Liver (tissue), 9 donors: ENCODE results near the gene AXIN1. TPM values are rescaled to one million over a fixed set of nuclear protein-coding genes. Genes with fewer than 3 reads are reported as not detected.
A peak's percentile ranks its signal among the peaks of the same experiment; 100 is the strongest.

ENCODE experiments used
- DNase-seq: peaks from one replicate; pipeline ENCODE4 v3.0.0-alpha.2; 2017; ENCODE audit warnings: low spot score
- H3K27ac ChIP-seq, 2 donors: one replicate each; pipeline ENCODE4 v1.7.0; 2013; ENCODE audit warnings: inconsistent platforms in 2 of 2, low read length in 2 of 2, control low read depth in 1 of 2, low read depth in 1 of 2, mild to moderate bottlenecking in 1 of 2
- H3K27me3 ChIP-seq, 4 donors: one replicate each; pipeline versions ENCODE4 v1.6.1 to v1.7.0; 2013; ENCODE audit warnings: low read length in 3 of 4, inconsistent platforms in 1 of 4, mild to moderate bottlenecking in 1 of 4, moderate library complexity in 1 of 4; ENCODE audit not compliant: control insufficient read depth in 4 of 4, insufficient read depth in 4 of 4
- H3K36me3 ChIP-seq, 4 donors: one replicate each; pipeline versions ENCODE4 v1.6.1 to v1.7.0; 2013; ENCODE audit warnings: low read length in 3 of 4, mild to moderate bottlenecking in 3 of 4, low read depth in 1 of 4, moderate library complexity in 1 of 4; ENCODE audit not compliant: control insufficient read depth in 4 of 4, insufficient read depth in 3 of 4
- H3K4me1 ChIP-seq, 4 donors: one replicate each; pipeline versions ENCODE4 v1.6.1 to v1.7.0; 2013; ENCODE audit warnings: low read length in 3 of 4, mild to moderate bottlenecking in 3 of 4, moderate library complexity in 1 of 4; ENCODE audit not compliant: control insufficient read depth in 4 of 4, insufficient read depth in 4 of 4
- H3K4me3 ChIP-seq, 3 donors: one replicate each; pipeline versions ENCODE4 v1.6.1 to v1.7.0; 2013; ENCODE audit warnings: low read length in 3 of 3, control low read depth in 1 of 3, low read depth in 1 of 3, mild to moderate bottlenecking in 1 of 3
- H3K9ac ChIP-seq, 2 donors: one replicate each; pipeline ENCODE4 v1.7.0; 2013; ENCODE audit warnings: low read length in 2 of 2, mild to moderate bottlenecking in 2 of 2, moderate library complexity in 2 of 2, control low read depth in 1 of 2, low read depth in 1 of 2
- H3K9me3 ChIP-seq, 4 donors: one replicate each; pipeline versions ENCODE4 v1.6.1 to v1.7.0; 2013; ENCODE audit warnings: low read length in 3 of 4; ENCODE audit not compliant: control insufficient read depth in 4 of 4
- EGR1 ChIP-seq, 2 donors: IDR thresholded peaks; 2 replicates each; pipeline ENCODE4 v1.6.1; 2016 to 2018; ENCODE audit warnings: antibody characterized with exemption in 2 of 2, low read depth in 2 of 2
- FOXA1 ChIP-seq: IDR thresholded peaks from 2 replicates; pipeline ENCODE4 v1.6.1; 2016; ENCODE audit warnings: antibody characterized with exemption
- FOXA2 ChIP-seq: IDR thresholded peaks from 2 replicates; pipeline ENCODE4 v1.6.1; 2016; ENCODE audit warnings: antibody characterized with exemption
- GABPA ChIP-seq, 2 donors: IDR thresholded peaks in 1 of 2; conservative IDR thresholded peaks in 1 of 2; 2 replicates each; pipeline ENCODE4 v1.6.1; 2016; ENCODE audit warnings: antibody characterized with exemption in 2 of 2, mild to moderate bottlenecking in 1 of 2, moderate library complexity in 1 of 2
- HNF4A ChIP-seq, 2 donors: conservative IDR thresholded peaks; 2 replicates each; pipeline ENCODE4 v1.6.1; 2016; ENCODE audit warnings: antibody characterized with exemption in 2 of 2, mild to moderate bottlenecking in 2 of 2
- HNF4G ChIP-seq: IDR thresholded peaks from 2 replicates; pipeline ENCODE4 v1.6.1; 2016; ENCODE audit warnings: antibody characterized with exemption
- JUND ChIP-seq, 2 donors: IDR thresholded peaks; 2 replicates each; pipeline ENCODE4 v1.6.1; 2016; ENCODE audit warnings: antibody characterized with exemption in 2 of 2
- NR2F2 ChIP-seq: IDR thresholded peaks from 2 replicates; pipeline ENCODE4 v1.6.1; 2016; ENCODE audit warnings: antibody characterized with exemption
- RAD21 ChIP-seq, 2 donors: IDR thresholded peaks; 2 replicates each; pipeline ENCODE4 v1.6.1; 2016; ENCODE audit warnings: antibody characterized with exemption in 2 of 2, mild to moderate bottlenecking in 2 of 2
- RXRA ChIP-seq, 2 donors: IDR thresholded peaks; 2 replicates each; pipeline ENCODE4 v1.6.1; 2017 to 2018; ENCODE audit warnings: antibody characterized with exemption in 2 of 2, mild to moderate bottlenecking in 1 of 2
- SP1 ChIP-seq: IDR thresholded peaks from 2 replicates; pipeline ENCODE4 v1.6.1; 2018; ENCODE audit warnings: antibody characterized with exemption, mild to moderate bottlenecking
- TAF1 ChIP-seq: conservative IDR thresholded peaks from 2 replicates; pipeline ENCODE4 v1.6.1; 2016; ENCODE audit warnings: antibody characterized with exemption, mild to moderate bottlenecking
- YY1 ChIP-seq: IDR thresholded peaks from 2 replicates; pipeline ENCODE4 v1.6.1; 2016; ENCODE audit warnings: antibody characterized with exemption, mild to moderate bottlenecking
- WGBS: extraction: QIAGEN DNeasy Blood & Tissue Kit; methylation state at CpG from one replicate; pipeline ENCODE4 v1.1.7; 2013; 5-methylcytosine and 5-hydroxymethylcytosine counted together
- polyA plus RNA-seq, 2 donors: library from polyadenylated mRNA; stranded (reverse) in 1 of 2; unstranded in 1 of 2; fragments of 200-250 nt in 1 of 2; fragments of >200 nt in 1 of 2; fragmentation: Nextera tagmentation in 1 of 2; extraction: Ambion mirVana in 1 of 2; gene quantifications; one replicate each; pipeline versions ENCODE4 v1.2.1 to v1.2.3, GENCODE V29; 2013 to 2015
- total RNA-seq, 2 donors: library from RNA; depleted of rRNA; stranded (reverse); fragments of >200 nt; gene quantifications; one replicate each; pipeline ENCODE4 v1.2.3, GENCODE V29; 2014
- TF ChIP-seq, protein P1 (sequence below): IDR thresholded peaks from 2 replicates; pipeline ENCODE4 v1.6.1; 2016; ENCODE audit warnings: antibody characterized with exemption
- TF ChIP-seq, protein P2 (sequence below): IDR thresholded peaks from 2 replicates; pipeline ENCODE4 v1.6.1; 2016; ENCODE audit warnings: antibody characterized with exemption
- TF ChIP-seq, protein P3 (sequence below): IDR thresholded peaks from 2 replicates; pipeline ENCODE4 v1.6.1; 2016; ENCODE audit warnings: antibody characterized with exemption
- donor health status: healthy.
- donor health status: healthy.
- donor health status: healthy.
- donor health status: healthy.
- donor health status: healthy.

AXIN1 gene
- total and polyA plus RNA-seq, 4 donors: 2.0 to 10.3 (median 7.9) TPM

DNA sequence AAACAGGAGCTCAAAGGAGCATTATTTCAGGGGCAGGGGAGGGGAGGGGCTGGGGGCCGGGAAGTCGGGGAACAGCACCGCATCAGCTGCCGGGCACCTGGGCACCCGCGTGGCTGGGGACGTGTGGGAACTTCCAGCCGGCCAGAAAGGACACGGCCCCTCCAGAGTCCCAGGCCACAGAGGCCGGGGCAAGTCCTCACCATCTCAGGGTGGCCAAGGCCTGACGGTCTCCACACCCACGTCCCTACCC is 28.2 kb upstream of the AXIN1 start:
- Histone ChIP-seq H3K9ac (peak overlapping the region; percentile 47), H3K9me3 (no peaks in the 10 kb centered on the region), H3K27me3 (no peaks in the 10 kb centered on the region), H3K4me3 (peak overlapping the region; percentile 54 to 80 (median 72)), H3K4me1 (peaks cover 0 to 26% (median 15%) of the 10 kb centered on the region in 4 donors), H3K27ac (no peak overlapping the region), H3K36me3 (peaks cover 0 to 11% (median 4%) of the 10 kb centered on the region in 4 donors)
- no peak for DNase-seq
- TF ChIP-seq, protein P1, sequence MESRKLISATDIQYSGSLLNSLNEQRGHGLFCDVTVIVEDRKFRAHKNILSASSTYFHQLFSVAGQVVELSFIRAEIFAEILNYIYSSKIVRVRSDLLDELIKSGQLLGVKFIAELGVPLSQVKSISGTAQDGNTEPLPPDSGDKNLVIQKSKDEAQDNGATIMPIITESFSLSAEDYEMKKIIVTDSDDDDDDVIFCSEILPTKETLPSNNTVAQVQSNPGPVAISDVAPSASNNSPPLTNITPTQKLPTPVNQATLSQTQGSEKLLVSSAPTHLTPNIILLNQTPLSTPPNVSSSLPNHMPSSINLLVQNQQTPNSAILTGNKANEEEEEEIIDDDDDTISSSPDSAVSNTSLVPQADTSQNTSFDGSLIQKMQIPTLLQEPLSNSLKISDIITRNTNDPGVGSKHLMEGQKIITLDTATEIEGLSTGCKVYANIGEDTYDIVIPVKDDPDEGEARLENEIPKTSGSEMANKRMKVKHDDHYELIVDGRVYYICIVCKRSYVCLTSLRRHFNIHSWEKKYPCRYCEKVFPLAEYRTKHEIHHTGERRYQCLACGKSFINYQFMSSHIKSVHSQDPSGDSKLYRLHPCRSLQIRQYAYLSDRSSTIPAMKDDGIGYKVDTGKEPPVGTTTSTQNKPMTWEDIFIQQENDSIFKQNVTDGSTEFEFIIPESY: no peak
- TF ChIP-seq SP1: no peak
- TF ChIP-seq NR2F2: no peak
- no peak for TF ChIP-seq FOXA2
- no peak for TF ChIP-seq TAF1
- no peak for TF ChIP-seq HNF4A (conservative IDR thresholded peaks at IDR 0.05)
- TF ChIP-seq, protein P2, sequence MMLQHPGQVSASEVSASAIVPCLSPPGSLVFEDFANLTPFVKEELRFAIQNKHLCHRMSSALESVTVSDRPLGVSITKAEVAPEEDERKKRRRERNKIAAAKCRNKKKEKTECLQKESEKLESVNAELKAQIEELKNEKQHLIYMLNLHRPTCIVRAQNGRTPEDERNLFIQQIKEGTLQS: no peak
- no peak for TF ChIP-seq FOXA1
- no peak for TF ChIP-seq HNF4G
- TF ChIP-seq GABPA (IDR thresholded peaks at IDR 0.05 in 1 of 2, conservative IDR thresholded peaks at IDR 0.05 in 1 of 2): no peak
- TF ChIP-seq, protein P3, sequence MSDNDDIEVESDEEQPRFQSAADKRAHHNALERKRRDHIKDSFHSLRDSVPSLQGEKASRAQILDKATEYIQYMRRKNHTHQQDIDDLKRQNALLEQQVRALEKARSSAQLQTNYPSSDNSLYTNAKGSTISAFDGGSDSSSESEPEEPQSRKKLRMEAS: no peak
- no peak for TF ChIP-seq JUND (IDR thresholded peaks at IDR 0.05)
- no peak for TF ChIP-seq EGR1 (IDR thresholded peaks at IDR 0.05; ENCODE audit: low read depth in 2 of 2)
- no peak for TF ChIP-seq RXRA (IDR thresholded peaks at IDR 0.05)
- WGBS: 15% methylated on average over 12 of the region's 12 CpGs

DNA sequence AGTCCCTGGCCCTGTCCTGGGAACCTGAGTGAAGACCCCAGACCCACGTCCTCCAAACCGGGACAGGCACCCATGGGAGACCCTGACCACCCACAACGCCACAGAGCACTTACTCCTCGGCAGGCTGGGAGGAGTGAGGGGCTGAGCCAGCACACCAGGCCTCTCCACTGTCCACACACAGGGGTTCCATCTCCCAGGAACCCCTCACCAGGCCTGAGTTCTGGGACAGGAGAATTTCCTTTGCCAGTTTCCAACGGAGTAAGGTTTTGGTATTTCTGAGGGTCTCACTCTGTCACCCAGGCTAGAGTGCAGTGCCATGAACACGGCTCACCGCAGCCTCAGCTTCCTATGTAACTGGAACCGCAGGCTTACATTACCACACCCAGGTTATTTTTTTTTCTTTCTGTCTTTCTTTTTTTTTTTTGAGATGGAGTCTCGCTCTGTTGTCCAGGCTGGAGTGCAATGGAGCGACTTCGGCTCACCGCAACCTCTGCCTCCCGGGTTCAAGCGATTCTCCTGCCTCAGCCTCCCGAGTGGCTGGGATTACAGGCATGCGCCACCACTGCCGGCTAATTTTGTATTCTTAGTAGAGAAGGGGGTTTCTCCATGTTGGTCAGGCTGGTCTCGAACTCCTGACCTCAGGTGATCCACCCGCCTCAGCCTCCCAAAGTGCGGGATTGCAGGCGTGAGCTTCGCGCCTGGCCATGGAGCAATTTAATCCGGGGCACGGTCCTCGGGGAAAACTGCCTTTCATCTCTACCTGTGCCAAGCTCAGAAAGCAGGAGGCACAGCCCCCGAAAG is 27.6 kb upstream of the AXIN1 start:
- Histone ChIP-seq H3K4me1 (peaks cover 0 to 26% (median 15%) of the 10 kb centered on the region in 4 donors), H3K36me3 (peaks cover 0 to 13% (median 5%) of the 10 kb centered on the region in 4 donors), H3K27ac (no peak overlapping the region), H3K9me3 (no peaks in the 10 kb centered on the region), H3K4me3 (peak overlapping the region in 1 of 3 donors; percentile 80), H3K9ac (no peak overlapping the region), H3K27me3 (no peaks in the 10 kb centered on the region)
- no peak for DNase-seq
- TF ChIP-seq YY1: no peak
- TF ChIP-seq, protein P3: no peak
- no peak for TF ChIP-seq GABPA (IDR thresholded peaks at IDR 0.05 in 1 of 2, conservative IDR thresholded peaks at IDR 0.05 in 1 of 2)
- TF ChIP-seq NR2F2: no peak
- no peak for TF ChIP-seq RAD21 (IDR thresholded peaks at IDR 0.05)
- TF ChIP-seq JUND (IDR thresholded peaks at IDR 0.05): no peak
- TF ChIP-seq HNF4A (conservative IDR thresholded peaks at IDR 0.05): no peak
- no peak for TF ChIP-seq SP1
- no peak for TF ChIP-seq EGR1 (IDR thresholded peaks at IDR 0.05; ENCODE audit: low read depth in 2 of 2)
- no peak for TF ChIP-seq HNF4G
- 82% methylated on average over 27 of the region's 27 CpGs for WGBS
